Measurements from ENCODE around the gene ARHGEF12. TPM values are rescaled to one million over a fixed set of nuclear protein-coding genes. Genes with fewer than 3 reads are reported as not detected.

The ARHGEF12 gene
- total RNA-seq, 1 donor from 2014 or later, result 40.8 TPM

GRCh38 chr11:120316880-120317688 lies 19.1 kb upstream of the ARHGEF12 start:
- Mint-ChIP-seq H3K4me1 (ENCODE audit: low read depth, unreplicated experiment) (peaks cover 4% of the 10 kb centered on the region), H3K27me3 (ENCODE audit: unreplicated experiment) (peaks cover 3% of the 10 kb centered on the region), H3K9me3 (ENCODE audit: unreplicated experiment) (no peaks in the 10 kb centered on the region), H3K36me3 (ENCODE audit: unreplicated experiment) (no peaks in the 10 kb centered on the region), H3K27ac (ENCODE audit: unreplicated experiment) (no peak overlapping the region), H3K4me3 (ENCODE audit: unreplicated experiment) (no peak overlapping the region)
- TF ChIP-seq, protein P1, sequence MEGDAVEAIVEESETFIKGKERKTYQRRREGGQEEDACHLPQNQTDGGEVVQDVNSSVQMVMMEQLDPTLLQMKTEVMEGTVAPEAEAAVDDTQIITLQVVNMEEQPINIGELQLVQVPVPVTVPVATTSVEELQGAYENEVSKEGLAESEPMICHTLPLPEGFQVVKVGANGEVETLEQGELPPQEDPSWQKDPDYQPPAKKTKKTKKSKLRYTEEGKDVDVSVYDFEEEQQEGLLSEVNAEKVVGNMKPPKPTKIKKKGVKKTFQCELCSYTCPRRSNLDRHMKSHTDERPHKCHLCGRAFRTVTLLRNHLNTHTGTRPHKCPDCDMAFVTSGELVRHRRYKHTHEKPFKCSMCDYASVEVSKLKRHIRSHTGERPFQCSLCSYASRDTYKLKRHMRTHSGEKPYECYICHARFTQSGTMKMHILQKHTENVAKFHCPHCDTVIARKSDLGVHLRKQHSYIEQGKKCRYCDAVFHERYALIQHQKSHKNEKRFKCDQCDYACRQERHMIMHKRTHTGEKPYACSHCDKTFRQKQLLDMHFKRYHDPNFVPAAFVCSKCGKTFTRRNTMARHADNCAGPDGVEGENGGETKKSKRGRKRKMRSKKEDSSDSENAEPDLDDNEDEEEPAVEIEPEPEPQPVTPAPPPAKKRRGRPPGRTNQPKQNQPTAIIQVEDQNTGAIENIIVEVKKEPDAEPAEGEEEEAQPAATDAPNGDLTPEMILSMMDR (IDR thresholded peaks at IDR 0.05; ENCODE audit: partially characterized antibody, unreplicated experiment), result no peak
- DNase-seq, result no peak

DNA sequence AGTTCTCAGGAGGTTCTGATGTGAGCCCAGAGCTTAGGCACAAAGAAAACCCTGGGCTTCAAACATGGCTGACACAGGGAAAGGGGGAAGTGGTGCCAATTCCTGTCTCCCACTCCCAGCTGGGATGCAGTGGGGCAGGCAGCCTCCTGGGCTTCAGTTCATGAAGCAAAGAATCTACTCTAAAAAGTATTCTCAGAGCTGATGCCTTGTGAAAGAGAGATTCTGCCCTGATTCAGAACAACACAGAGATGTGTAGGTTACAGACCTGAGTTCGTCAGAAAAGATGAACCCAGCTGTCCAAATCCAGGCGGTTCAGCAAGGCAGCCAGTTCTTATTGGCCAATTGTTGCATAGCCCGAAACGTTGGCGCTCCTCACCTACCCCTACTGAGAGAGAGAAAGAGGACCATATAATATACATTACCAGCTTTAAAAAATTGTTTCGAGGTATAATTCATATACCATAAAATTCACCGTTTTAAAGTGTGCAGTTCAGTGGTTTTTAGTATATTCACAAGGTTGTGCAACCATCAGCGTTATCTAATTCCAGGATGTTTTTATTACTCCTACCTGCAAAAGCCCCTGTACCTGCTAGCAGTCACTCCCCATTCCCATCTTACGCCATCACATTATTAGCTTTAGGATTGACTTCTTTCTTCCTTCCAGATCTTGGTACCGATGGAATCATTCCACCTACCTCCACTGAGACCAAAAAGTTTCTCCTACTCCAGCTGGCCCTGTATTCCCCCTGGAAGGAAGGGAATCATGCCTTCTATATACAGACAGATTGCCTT lies 18.3 kb upstream of the ARHGEF12 start:
- no peak overlapping the region for H3K27ac Mint-ChIP-seq (ENCODE audit: unreplicated experiment)
- no peak for DNase-seq
- peaks cover 1% of the 10 kb centered on the region for H3K27me3 Mint-ChIP-seq (ENCODE audit: unreplicated experiment)
- TF ChIP-seq, protein P1 (IDR thresholded peaks at IDR 0.05; ENCODE audit: partially characterized antibody, unreplicated experiment), result no peak
- H3K4me1 Mint-ChIP-seq (ENCODE audit: low read depth, unreplicated experiment), result peaks cover 4% of the 10 kb centered on the region
- H3K9me3 Mint-ChIP-seq (ENCODE audit: unreplicated experiment), result no peaks in the 10 kb centered on the region
- H3K4me3 Mint-ChIP-seq (ENCODE audit: unreplicated experiment), result no peak overlapping the region
- no peaks in the 10 kb centered on the region for H3K36me3 Mint-ChIP-seq (ENCODE audit: unreplicated experiment)

DNA sequence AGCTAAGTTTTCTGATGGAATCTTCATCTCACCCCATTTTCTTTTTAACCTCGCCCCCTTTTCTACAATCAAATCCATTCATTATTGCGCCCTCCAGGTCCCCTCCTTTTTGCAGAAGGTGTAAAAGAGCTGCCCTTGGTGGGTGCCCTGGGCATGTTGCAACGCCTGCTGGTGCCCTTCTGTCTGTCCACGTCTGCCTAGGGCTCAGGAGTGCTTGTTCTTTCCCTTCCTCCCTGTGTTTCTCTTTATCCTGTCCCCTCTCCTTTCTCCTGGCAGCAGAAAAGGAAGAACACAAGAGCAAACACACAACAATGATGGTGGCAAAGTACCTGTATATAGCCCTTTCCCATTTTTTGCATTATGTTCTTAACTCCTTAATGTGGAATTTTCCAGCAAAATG lies 17.3 kb upstream of the ARHGEF12 start:
- Mint-ChIP-seq H3K36me3 (ENCODE audit: unreplicated experiment) (no peaks in the 10 kb centered on the region), H3K27me3 (ENCODE audit: unreplicated experiment) (peaks cover 1% of the 10 kb centered on the region), H3K4me3 (ENCODE audit: unreplicated experiment) (no peak overlapping the region), H3K9me3 (ENCODE audit: unreplicated experiment) (no peaks in the 10 kb centered on the region), H3K4me1 (ENCODE audit: low read depth, unreplicated experiment) (peaks cover 4% of the 10 kb centered on the region), H3K27ac (ENCODE audit: unreplicated experiment) (no peak overlapping the region)
- no peak for DNase-seq
- TF ChIP-seq, protein P1 (IDR thresholded peaks at IDR 0.05; ENCODE audit: partially characterized antibody, unreplicated experiment), result no peak

DNA sequence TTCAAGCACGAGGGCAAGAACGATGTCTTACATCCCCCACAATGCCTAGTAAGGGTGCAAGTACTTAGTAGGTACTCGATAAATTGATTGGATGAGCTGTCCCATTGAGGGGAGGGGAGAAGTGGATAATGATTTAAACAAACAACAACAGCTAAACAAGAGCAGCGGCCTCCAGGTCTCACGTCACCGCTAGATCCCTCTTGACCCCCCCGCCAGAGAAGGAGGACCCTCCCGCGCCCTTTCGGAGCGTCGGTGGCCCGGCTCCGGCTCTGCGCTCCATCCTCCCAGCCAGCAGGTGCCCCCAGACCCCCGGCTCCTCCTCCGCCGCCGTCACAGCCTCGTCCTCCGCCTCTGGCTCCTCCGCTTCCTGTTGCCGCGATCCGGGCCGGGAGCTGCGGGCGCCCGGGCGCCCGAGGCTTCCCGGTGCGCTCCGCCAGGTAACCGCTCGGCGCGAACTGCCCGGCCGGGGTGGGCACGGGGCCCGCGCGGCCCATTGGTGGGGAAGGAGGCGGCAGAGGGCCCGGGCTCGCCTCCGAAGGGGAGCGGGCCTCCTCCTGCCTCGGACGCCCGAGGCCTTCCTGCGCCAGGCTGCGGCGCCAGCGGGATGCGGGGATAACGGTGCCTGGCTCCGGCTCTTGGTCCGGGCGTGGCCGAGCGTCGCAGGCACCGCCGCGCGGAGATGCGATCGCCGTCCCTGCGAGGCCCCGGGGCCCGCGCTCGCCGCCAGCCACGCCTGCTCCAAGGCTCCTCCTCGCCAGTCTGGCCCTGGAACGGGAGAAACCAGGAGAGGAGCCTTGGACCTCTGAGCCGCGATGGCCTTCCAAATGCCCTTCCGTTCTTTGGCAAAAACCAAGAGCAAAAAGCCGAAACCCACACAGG lies 11.0 kb upstream of the ARHGEF12 start, which contains the start of gene TLCD5:
Gene TLCD5 (plus strand): TSS at position 368 of the 879 bp plus-strand sequence. CDS start 2,143 bp downstream, outside the sequence.
- no peaks in the 10 kb centered on the region for H3K36me3 Mint-ChIP-seq (ENCODE audit: unreplicated experiment)
- peaks cover 5% of the 10 kb centered on the region for H3K4me1 Mint-ChIP-seq (ENCODE audit: low read depth, unreplicated experiment)
- peaks cover 11% of the 10 kb centered on the region for H3K27me3 Mint-ChIP-seq (ENCODE audit: unreplicated experiment)
- DNase-seq, result peak; percentile 90
- peak within 1 kb of the TSS; percentile 95 for H3K4me3 Mint-ChIP-seq (ENCODE audit: unreplicated experiment)
- H3K27ac Mint-ChIP-seq (ENCODE audit: unreplicated experiment), result peak within 1 kb of the TSS; percentile 87
- peaks cover 5% of the 10 kb centered on the region for H3K9me3 Mint-ChIP-seq (ENCODE audit: unreplicated experiment)
- TF ChIP-seq, protein P1 (IDR thresholded peaks at IDR 0.05; ENCODE audit: partially characterized antibody, unreplicated experiment), result no peak

Measured in glutamatergic neuron (in vitro differentiated cells).